HG02938 (cell line): ENCODE data around the gene SPEN.

Experiments used
- ATAC-seq: cut with Tn5 transposase; IDR thresholded peaks from one replicate; pipeline ENCODE4 v1.9.1; 2021; ENCODE audit warnings: mild to moderate bottlenecking, moderate library complexity; ENCODE audit not compliant: unreplicated experiment

Gene SPEN

DNA sequence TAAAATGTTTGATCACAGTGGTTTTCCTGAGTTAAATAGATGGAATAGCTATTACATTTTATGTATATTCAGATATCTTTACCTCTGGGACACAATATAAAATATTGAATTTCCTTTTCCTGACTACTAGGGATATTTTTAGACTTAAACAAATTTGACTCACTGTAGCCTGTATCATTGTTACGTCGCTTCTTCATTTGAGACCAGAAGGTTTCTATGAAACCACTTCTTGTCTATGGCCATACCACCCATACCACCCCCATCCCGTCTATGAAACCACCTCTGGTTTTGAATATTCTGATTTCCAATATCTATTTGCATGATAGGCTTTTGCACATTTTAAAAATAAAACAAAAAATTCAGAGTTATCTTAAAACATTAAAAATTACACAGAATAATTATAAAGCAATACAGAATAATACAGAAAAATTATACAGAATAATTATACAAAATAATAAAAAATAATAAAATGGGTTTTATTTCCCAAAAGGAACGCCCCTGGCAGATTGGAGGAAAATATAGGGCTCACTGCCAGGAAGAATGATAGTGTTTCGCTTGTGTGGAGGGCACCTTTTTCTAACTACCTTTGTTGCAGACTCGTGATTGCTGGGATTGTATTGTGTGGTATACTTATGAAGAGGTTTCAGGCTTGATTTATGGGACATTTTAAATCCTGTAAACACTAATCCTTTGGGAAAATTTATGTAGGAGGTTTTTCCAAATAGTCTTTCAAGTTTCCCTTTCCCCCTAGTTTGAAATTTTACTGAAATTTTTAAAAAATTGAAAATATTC lies 4.7 kb downstream of the SPEN start:
- no peak for ATAC-seq

DNA sequence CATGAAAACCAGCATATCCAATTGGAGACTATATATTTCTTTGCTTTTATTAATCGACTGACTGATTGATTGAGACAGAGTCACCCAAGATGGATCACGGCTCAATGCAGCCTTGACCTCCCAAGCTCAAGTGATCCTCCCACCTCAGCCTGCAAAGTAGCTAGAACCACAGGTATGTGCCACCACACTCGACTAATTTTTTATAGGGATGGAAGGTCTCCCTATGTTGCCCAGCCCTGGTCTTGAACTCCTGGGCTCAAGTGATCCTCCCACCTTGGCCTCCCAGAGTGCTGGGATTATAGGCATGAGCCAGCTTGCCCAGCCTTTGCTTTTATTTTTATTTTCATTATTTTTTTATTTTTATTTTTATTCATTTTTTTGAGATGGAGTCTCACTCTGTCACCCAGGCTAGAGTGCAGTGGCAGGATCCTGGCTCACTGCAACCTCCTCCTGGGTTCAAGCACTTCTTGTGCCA lies 5.4 kb downstream of the SPEN start:
- no peak for ATAC-seq

DNA sequence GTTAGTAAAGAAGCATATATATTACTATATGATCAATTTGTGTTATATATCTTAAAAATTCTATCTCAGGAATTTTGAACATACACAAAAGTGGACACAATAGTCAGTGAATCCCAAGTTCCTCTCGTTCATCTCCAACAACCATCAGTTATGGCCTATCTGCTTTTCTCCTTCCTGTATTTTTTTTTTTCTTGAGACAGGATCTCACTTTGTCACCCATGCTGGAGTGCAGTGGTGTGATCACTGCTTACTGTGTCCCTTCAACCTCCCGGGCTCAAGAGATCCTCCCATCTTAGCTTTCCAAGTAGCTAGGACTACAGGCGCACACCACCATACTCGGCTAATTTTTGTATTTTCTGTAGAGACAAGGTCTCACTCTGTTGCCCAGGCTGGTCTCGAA lies 9.4 kb downstream of the SPEN start:
- no peak for ATAC-seq

DNA sequence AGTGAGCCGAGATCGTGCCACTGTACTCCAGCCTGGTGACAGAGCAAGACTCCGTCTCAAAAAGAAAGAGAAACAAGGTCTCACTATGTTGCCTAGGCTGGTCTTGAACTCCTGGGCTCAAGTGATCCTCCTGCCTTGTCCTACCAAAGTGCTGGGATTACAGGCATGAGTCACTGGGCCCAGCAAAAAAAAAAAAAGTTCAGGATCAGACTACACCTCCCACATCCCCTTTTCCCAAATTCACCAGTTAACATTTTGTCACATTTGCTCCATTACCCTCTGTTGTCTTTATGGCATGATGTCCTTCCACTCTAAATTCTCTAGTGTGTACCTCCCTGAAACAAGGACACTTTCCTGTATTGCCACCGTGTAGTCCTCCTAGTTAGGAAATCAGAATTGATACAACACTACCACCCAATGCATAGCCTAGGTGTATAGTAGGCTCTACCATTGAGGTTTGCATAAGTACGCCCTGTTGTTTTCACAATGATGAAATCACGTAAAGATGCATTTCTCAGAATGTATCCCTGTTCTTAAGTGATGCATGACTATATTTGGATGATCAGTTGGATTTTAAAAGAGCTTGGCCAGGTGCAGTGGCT lies 10.7 kb downstream of the SPEN start:
- ATAC-seq, result no peak

- no peak for ATAC-seq
Measured at GRCh38 chr1:15858672-15859372, 11.3 kb downstream of the SPEN start.

- ATAC-seq, result no peak
Measured at GRCh38 chr1:15863156-15863901, 15.8 kb downstream of the SPEN start.

- no peak for ATAC-seq
Measured at GRCh38 chr1:15866721-15867201, 19.3 kb downstream of the SPEN start.

GRCh38 chr1:15867288-15867687 lies 19.8 kb downstream of the SPEN start:
- ATAC-seq, result no peak

DNA sequence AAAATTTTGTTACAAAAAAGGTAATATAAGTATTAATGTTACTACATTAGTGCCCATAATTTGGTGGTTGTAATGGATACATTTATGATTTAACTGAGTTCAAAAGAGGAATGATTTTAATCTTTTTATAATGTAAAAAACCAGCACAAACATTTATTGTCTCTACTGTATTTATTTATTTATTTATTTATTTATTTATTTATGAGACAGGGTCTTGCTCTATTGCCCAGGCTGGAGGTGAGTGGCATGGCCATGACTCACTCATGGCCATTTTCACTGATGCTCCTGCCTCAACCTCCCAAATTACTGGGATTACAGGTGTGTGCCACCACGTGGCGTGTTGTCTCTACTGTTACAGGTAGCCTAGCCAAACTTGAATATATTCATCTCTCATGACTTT lies 21.9 kb downstream of the SPEN start:
- ATAC-seq, result no peak

- no peak for ATAC-seq
Measured at GRCh38 chr1:15870421-15870820, 22.9 kb downstream of the SPEN start.

GRCh38 chr1:15874471-15874870 lies 27.0 kb downstream of the SPEN start:
- no peak for ATAC-seq

DNA sequence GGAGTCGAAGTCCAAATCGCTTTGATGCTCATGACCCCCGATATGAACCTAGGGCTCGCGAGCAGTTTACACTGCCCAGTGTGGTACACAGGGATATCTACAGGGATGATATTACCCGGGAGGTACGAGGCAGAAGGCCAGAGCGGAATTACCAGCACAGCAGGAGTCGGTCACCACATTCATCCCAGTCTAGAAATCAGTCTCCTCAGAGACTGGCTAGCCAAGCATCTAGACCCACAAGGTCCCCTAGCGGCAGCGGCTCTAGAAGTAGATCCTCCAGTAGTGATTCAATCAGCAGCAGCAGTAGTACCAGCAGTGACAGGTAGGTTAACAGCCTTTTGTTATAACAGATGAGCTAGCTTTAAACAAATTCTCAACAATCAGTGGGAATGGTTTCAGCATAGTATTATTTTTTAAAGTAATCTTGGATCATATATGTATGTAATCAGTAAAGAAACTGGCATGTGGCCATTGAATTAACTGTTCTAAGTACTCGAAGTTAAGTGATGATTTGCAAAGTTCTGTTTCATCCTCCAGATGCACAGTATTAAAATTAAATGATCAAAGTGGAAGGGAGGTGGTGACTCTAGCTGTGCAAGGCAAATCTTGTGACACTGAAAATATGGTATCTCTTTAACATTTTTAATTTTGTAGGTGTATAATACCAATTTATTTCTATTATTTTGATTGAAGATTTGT lies 29.0 kb downstream of the SPEN start:
- no peak for ATAC-seq

DNA sequence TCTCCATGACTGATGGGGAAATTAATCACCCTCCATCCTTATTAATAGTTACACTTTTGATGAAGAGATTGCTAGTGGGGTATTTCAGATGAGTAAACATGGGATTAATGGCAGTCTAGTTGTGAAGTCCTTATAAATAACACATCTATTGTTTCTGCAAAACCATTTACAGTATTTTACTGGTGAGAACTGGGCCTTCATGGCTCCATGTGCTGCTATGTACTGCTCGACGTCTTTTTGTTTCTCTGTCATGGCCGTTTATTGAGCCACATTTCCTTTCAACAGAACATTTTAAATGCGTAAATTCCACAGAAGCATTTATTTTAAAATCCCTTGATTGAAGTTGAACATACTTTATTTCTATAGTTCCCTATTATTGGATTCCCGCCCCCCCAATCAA lies 34.5 kb downstream of the SPEN start:
- no peak for ATAC-seq

GRCh38 chr1:15882665-15883064 lies 35.2 kb downstream of the SPEN start:
- no peak for ATAC-seq

- no peak for ATAC-seq
Measured at GRCh38 chr1:15883326-15883725, 35.8 kb downstream of the SPEN start.

GRCh38 chr1:15884477-15884876 lies 37.0 kb downstream of the SPEN start:
- no peak for ATAC-seq

DNA sequence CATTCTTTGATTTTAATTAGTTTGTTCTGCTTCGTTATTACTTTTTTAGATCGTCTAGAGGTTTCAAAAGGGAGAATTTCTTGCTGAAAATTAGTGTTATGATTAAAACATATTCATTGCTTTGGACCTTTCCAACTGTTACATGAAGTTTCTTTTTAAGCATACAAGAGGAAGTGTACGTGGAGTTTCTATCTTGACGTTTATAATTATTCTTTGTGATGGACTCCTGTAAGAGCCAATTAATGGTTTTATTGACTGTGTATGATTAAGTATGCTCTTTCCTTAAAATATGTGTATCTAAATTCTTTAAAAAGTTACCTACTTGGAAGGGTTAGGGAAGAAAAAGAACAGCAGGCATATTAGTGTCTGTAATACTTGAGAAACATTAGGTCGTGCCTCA lies 37.8 kb downstream of the SPEN start:
- no peak for ATAC-seq

- no peak for ATAC-seq
Measured at GRCh38 chr1:15885701-15886610, 38.4 kb downstream of the SPEN start.

DNA sequence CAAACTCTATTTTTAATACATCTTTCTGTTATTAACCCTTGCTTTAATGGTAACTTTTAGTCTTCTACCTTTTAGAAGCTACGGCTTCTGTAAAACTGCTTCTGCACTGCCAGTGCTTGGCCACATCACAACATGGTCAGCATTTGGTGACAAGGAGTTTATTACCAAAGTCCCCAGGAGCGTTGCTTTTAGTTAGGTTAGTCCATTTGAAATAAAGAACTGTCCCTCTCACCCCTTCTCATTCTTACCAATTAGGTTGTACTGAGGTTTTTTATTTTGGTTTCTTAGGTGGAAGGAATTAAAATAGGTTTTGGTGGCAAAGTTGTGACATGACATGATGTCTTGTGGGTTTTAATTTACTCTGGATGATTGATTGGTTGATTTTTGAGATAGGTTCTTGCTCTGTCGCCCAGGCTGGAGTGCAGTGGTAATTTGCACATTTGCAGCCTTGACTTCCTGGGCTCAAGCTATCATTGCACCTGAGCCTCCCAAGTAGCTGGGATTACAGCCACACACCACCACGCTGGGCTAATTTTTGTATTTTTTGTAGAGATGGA lies 39.2 kb downstream of the SPEN start:
- no peak for ATAC-seq
